OCI-LY3 (cell line): Measurements from ENCODE around the gene CTCFL.
A peak's percentile ranks its signal among the peaks of the same experiment; 100 is the strongest.

ENCODE experiments used
- H2AFZ ChIP-seq: fragments of 200-600, 300-600 bp; shearing (Covaris generic); 2 replicates; pipeline ENCODE4 v1.6.0; 2014; ENCODE audit warnings: antibody characterized with exemption, low read depth, low read length
- H3K27ac ChIP-seq: fragments of 200-600, 300-600 bp; sonication (generic); 2 replicates; pipeline ENCODE4 v1.5.1; 2014; ENCODE audit warnings: mild to moderate bottlenecking, low read length, moderate library complexity, mixed read lengths
- H3K27me3 ChIP-seq: fragments of 200-600, 300-600 bp; sonication (generic); 2 replicates; pipeline ENCODE4 v1.6.1; 2014; ENCODE audit warnings: low read depth, low read length, mixed read lengths
- H3K36me3 ChIP-seq: fragments of 200-600, 300-600 bp; sonication (generic); replicated peaks from 2 replicates; pipeline ENCODE3; 2014; ENCODE audit warnings: low read depth, low read length, mixed read lengths
- H3K4me1 ChIP-seq: fragments of 300-600, 200-600 bp; sonication (generic); 2 replicates; pipeline ENCODE4 v1.6.1; 2014; ENCODE audit warnings: low read length, mixed read lengths
- H3K4me2 ChIP-seq: fragments of 200-600, 300-600 bp; sonication (generic); 2 replicates; pipeline ENCODE4 v1.6.1; 2014; ENCODE audit warnings: low read length, mixed read lengths
- H3K4me3 ChIP-seq: fragments of 300-600, 200-600 bp; sonication (generic); 2 replicates; pipeline ENCODE4 v1.5.1; 2014; ENCODE audit warnings: antibody characterized with exemption, mild to moderate bottlenecking, low read length, moderate library complexity
- H3K79me2 ChIP-seq: fragments of 300-600, 200-600 bp; shearing (Covaris generic); 2 replicates; pipeline ENCODE4 v1.6.1; 2014; ENCODE audit warnings: mild to moderate bottlenecking, low read length, mixed read lengths
- H3K9ac ChIP-seq: fragments of 300-600, 200-600 bp; shearing (Covaris generic); 2 replicates; pipeline ENCODE4 v1.6.0; 2014; ENCODE audit warnings: mild to moderate bottlenecking, low read length, moderate library complexity
- H3K9me3 ChIP-seq: fragments of 200-600, 300-600 bp; shearing (Covaris generic); 2 replicates; pipeline ENCODE4 v1.6.1; 2014; ENCODE audit warnings: low read length, mixed read lengths; ENCODE audit not compliant: insufficient read depth
- H4K20me1 ChIP-seq: fragments of 200-600, 300-600 bp; sonication (generic); 2 replicates; pipeline ENCODE4 v1.6.1; 2016; ENCODE audit warnings: low read length, mixed read lengths; ENCODE audit not compliant: insufficient read depth
- EZH2phosphoT487 ChIP-seq: fragments of 200-600 bp; shearing (Covaris generic); IDR thresholded peaks from 2 replicates; pipeline ENCODE4 v1.6.1; 2018; ENCODE audit warnings: antibody characterized with exemption, mixed run types, low read depth
- TF ChIP-seq, protein P1 (sequence below): fragments of 200-600, 300-600 bp; sonication (generic); IDR thresholded peaks from 2 replicates; pipeline ENCODE4 v1.5.1; 2014; ENCODE audit warnings: antibody characterized with exemption, low read length, low read depth

CTCFL gene

DNA sequence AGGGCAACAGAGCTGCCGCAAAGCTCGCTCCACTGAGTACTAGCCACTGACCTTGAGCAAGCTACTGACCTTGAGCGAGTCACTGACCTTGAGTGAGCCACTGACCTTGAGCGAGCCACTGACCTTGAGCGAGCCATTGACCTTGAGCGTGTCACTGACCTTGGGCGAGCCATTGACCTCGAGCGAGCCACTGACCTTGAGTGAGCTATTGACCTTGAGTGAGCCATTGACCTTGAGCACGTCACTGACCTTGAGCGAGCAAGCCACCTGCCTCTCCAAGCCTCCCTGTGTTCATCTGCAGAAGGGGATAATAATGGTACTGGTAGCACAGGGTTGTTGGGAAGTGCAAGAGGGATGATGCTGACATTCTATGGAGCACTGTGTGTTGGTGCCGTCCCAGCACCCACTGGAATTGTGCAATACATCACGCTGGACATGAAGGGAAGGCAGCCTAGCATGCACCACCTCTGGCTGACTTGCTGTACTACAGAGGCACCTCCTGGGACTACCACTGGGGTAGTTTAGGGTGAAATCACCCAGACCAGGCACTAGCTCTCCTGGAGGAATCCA lies 60.2 kb downstream of the CTCFL start:
- H2AFZ ChIP-seq = no peak overlapping the region

DNA sequence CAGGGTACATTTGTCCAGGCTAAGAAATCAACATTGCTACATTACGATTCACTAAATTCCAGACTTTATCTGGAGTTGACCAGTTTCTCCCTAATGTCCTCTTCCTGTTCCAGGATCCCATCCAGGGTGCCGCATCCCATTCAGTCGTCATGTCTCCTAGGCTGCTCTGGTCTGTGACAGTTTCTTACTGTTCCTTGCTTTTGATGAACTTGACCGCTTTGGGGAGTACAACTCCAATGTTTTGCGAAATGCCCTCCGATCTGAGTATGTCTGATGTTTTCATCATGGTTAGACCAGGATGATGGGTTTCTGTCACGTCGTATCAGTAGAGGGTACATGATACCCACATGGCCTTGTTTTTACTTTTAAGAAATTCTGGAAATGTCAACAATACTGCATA lies 62.2 kb downstream of the CTCFL start:
- Histone ChIP-seq H3K27ac (no peak overlapping the region), H3K9ac (no peak overlapping the region), H3K27me3 (peaks cover 41% of the 10 kb centered on the region), H3K4me1 (peaks cover 12% of the 10 kb centered on the region), H3K4me2 (no peak overlapping the region), H4K20me1 (no peaks in the 10 kb centered on the region), H3K9me3 (peaks cover 4% of the 10 kb centered on the region; the same call in 1 of the 2 replicates), H3K79me2 (no peaks in the 10 kb centered on the region), H2AFZ (no peak overlapping the region), H3K36me3 (peaks cover 3% of the 10 kb centered on the region), H3K4me3 (no peak overlapping the region)
- TF ChIP-seq, protein P1, sequence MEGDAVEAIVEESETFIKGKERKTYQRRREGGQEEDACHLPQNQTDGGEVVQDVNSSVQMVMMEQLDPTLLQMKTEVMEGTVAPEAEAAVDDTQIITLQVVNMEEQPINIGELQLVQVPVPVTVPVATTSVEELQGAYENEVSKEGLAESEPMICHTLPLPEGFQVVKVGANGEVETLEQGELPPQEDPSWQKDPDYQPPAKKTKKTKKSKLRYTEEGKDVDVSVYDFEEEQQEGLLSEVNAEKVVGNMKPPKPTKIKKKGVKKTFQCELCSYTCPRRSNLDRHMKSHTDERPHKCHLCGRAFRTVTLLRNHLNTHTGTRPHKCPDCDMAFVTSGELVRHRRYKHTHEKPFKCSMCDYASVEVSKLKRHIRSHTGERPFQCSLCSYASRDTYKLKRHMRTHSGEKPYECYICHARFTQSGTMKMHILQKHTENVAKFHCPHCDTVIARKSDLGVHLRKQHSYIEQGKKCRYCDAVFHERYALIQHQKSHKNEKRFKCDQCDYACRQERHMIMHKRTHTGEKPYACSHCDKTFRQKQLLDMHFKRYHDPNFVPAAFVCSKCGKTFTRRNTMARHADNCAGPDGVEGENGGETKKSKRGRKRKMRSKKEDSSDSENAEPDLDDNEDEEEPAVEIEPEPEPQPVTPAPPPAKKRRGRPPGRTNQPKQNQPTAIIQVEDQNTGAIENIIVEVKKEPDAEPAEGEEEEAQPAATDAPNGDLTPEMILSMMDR = no peak
- TF ChIP-seq EZH2phosphoT487 = no peak

More for the DNA sequence above, 60.2 kb downstream of the CTCFL start:
- peaks cover 48% of the 10 kb centered on the region for H3K27me3 ChIP-seq
- peaks cover 13% of the 10 kb centered on the region for H3K4me1 ChIP-seq
- H4K20me1 ChIP-seq = no peaks in the 10 kb centered on the region
- H3K36me3 ChIP-seq = no peaks in the 10 kb centered on the region
- no peaks in the 10 kb centered on the region for H3K9me3 ChIP-seq
- no peak overlapping the region for H3K27ac ChIP-seq
- no peak overlapping the region for H3K9ac ChIP-seq
- H3K4me2 ChIP-seq = no peak overlapping the region
- TF ChIP-seq, protein P1 = peak; percentile 20
- TF ChIP-seq EZH2phosphoT487 = no peak
- no peak overlapping the region for H3K4me3 ChIP-seq
- H3K79me2 ChIP-seq = no peaks in the 10 kb centered on the region

DNA sequence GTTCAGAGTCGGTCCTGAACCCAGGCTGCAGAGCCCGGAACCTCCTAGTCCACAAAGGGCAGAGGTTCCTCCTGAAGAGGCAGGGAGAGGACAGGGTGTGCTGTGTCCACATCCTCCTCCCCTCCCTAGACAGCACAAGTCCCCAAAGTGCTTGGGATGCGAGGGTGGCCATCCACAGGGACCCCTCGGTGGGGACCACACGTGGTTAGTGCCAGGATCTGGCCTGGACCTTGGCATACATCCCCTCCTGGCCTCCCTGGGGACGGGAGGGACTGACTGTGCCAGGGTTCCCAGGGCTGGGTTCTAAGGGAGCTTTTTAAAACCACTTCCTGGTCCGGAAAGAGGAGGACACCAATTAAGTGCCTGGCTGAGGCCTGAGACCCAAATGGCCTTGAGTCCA lies 63.2 kb downstream of the CTCFL start:
- H3K79me2 ChIP-seq = no peaks in the 10 kb centered on the region
- peaks cover 3% of the 10 kb centered on the region for H3K36me3 ChIP-seq
- H2AFZ ChIP-seq = no peak overlapping the region
- peaks cover 37% of the 10 kb centered on the region for H3K27me3 ChIP-seq
- no peak overlapping the region for H3K4me3 ChIP-seq
- no peak for TF ChIP-seq EZH2phosphoT487
- TF ChIP-seq, protein P1 = no peak
- no peaks in the 10 kb centered on the region for H4K20me1 ChIP-seq
- H3K27ac ChIP-seq = no peak overlapping the region
- no peak overlapping the region for H3K4me2 ChIP-seq
- H3K4me1 ChIP-seq = peaks cover 12% of the 10 kb centered on the region
- H3K9me3 ChIP-seq = peaks cover 4% of the 10 kb centered on the region; the same call in 1 of the 2 replicates
- H3K9ac ChIP-seq = no peak overlapping the region

DNA sequence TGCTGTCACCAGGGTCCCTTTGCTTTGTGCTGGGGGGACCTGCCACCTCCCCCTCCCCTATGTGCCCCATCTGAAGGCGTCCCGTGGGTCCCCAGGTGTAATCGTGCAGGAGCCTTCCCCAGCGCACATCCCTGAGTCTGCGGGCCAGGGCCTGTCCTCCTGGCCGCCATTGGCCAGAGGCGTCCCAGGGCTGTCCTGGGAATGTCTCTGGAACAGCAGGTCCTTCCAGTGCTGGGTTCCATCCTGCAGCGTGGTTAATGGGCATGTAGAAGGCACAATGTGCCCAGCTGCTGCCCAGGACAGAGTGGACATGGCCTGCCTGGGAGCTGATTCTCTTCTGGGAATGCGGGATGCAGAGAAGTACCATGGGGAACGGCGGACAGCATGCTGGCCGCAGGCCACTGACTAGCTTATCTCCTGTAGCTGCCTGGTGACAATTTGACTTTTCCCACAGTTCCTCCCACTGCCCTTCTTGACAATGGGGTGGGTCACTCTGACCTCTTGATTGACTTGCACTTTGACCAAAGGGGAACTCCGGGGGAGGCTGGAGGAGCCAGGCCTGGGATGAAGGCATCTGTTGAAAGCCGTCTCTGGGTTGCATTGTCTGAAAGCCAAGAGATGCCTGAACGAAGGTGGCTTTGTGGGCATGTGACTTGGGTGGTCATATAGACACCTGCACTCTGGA lies 64.0 kb downstream of the CTCFL start:
- Histone ChIP-seq H4K20me1 (no peaks in the 10 kb centered on the region), H3K4me2 (no peak overlapping the region), H3K9ac (no peak overlapping the region), H3K36me3 (peaks cover 3% of the 10 kb centered on the region), H3K9me3 (peaks cover 4% of the 10 kb centered on the region; the same call in 1 of the 2 replicates), H3K4me1 (peaks cover 12% of the 10 kb centered on the region), H2AFZ (no peak overlapping the region), H3K4me3 (no peak overlapping the region), H3K27ac (no peak overlapping the region), H3K27me3 (peaks cover 29% of the 10 kb centered on the region), H3K79me2 (no peaks in the 10 kb centered on the region)
- TF ChIP-seq EZH2phosphoT487 = no peak
- TF ChIP-seq, protein P1 = no peak
